GM21737 (cell line): Measurements from ENCODE around the gene TBPL2.
"Not testable (repeated sequence)": the region's sequence is repeated elsewhere in the genome, so short reads cannot be mapped to it uniquely, and the experiment has no call there.

Source experiments
- ATAC-seq: cut with Tn5 transposase; IDR thresholded peaks from one replicate; pipeline ENCODE4 v1.9.1; 2021; ENCODE audit warnings: mild to moderate bottlenecking, moderate library complexity; ENCODE audit not compliant: unreplicated experiment

Gene TBPL2

GRCh38 chr14:55404173-55404854 lies 36.1 kb downstream of the TBPL2 start:
- ATAC-seq = no peak

GRCh38 chr14:55401751-55402150 lies 38.7 kb downstream of the TBPL2 start:
- no peak for ATAC-seq

GRCh38 chr14:55399852-55400251 lies 40.6 kb downstream of the TBPL2 start:
- no peak for ATAC-seq

- no peak for ATAC-seq
Measured at GRCh38 chr14:55399183-55399582, 41.2 kb downstream of the TBPL2 start.

GRCh38 chr14:55398679-55399078 lies 41.7 kb downstream of the TBPL2 start:
- no peak for ATAC-seq

GRCh38 chr14:55389330-55389729 lies 51.1 kb downstream of the TBPL2 start:
- ATAC-seq = no peak

- no peak for ATAC-seq
Measured at GRCh38 chr14:55388160-55388559, 52.3 kb downstream of the TBPL2 start.

GRCh38 chr14:55387121-55387520 lies 53.3 kb downstream of the TBPL2 start:
- no peak for ATAC-seq

GRCh38 chr14:55386037-55386808 lies 54.2 kb downstream of the TBPL2 start:
- ATAC-seq = no peak

GRCh38 chr14:55384536-55384935 lies 55.9 kb downstream of the TBPL2 start:
- ATAC-seq = no peak

- no peak for ATAC-seq
Measured at GRCh38 chr14:55383541-55384140, 56.8 kb downstream of the TBPL2 start.

GRCh38 chr14:55383056-55383466 lies 57.4 kb downstream of the TBPL2 start:
- ATAC-seq = not testable (repeated sequence)

- ATAC-seq = no peak
Measured at GRCh38 chr14:55382483-55382882, 57.9 kb downstream of the TBPL2 start.

- no peak for ATAC-seq
Measured at GRCh38 chr14:55381561-55381960, 58.9 kb downstream of the TBPL2 start.

GRCh38 chr14:55381040-55381439 lies 59.4 kb downstream of the TBPL2 start:
- no peak for ATAC-seq

GRCh38 chr14:55377236-55377635 lies 63.2 kb downstream of the TBPL2 start:
- no peak for ATAC-seq

GRCh38 chr14:55374771-55375170 lies 65.6 kb downstream of the TBPL2 start:
- ATAC-seq = no peak

- no peak for ATAC-seq
Measured at GRCh38 chr14:55373784-55374705, 66.4 kb downstream of the TBPL2 start.

- no peak for ATAC-seq
Measured at GRCh38 chr14:55372825-55373224, 67.6 kb downstream of the TBPL2 start.

GRCh38 chr14:55372423-55372822 lies 68.0 kb downstream of the TBPL2 start:
- no peak for ATAC-seq

GRCh38 chr14:55370883-55371455 lies 69.4 kb downstream of the TBPL2 start:
- ATAC-seq = no peak
